Activated CD4-positive, alpha-beta memory T cell treated with anti-CD3 and anti-CD28 coated beads, Interleukin-2, amount 10 ng/mL, durations not matched to agents 7 days and 5 days (primary cell): ENCODE results near the gene ZNF74. TPM values are rescaled to one million over a fixed set of nuclear protein-coding genes. Genes with fewer than 3 reads are reported as not detected.

Experiments used
- total RNA-seq, 2 experiments: library from RNA; stranded (reverse); gene quantifications; one replicate each; pipeline ENCODE4 v1.2.3, GENCODE V29; 2021

Gene ZNF74
- total RNA-seq, 2 experiments from 2014 or later: 6.1 to 6.2 TPM

Other genes starting within 250 kb of the ZNF74 start
- under 1 TPM; 0.33 to 0.76 TPM for gene CCDC188, start 243.1 kb upstream of the ZNF74 start, total RNA-seq
- 1 to 10 TPM; 2.3 to 3.1 TPM for gene RTN4R, start 125.8 kb upstream of the ZNF74 start, total RNA-seq
- 10 to 100 TPM; 40.8 to 41.1 TPM for gene DGCR6L, start 74.1 kb upstream of the ZNF74 start, total RNA-seq
- 1 to 10 TPM; 1.1 to 1.2 TPM for gene SCARF2, start 43.7 kb downstream of the ZNF74 start, total RNA-seq
- gene KLHL22, start 101.6 kb downstream of the ZNF74 start, total RNA-seq: 10 to 100 TPM; 31.1 to 32.8 TPM
- gene MED15, start 113.5 kb downstream of the ZNF74 start, total RNA-seq: 100 to 1,000 TPM; 168 TPM